Neuronal stem cell (in vitro differentiated cells): ENCODE data around the gene COX4I1.

Experiments
- DNase-seq: peaks from one replicate; pipeline ENCODE4 v3.0.0-alpha.2; 2013; ENCODE audit warnings: low spot score
- H2AFZ ChIP-seq: one replicate; pipeline ENCODE4 v1.6.1; 2013; ENCODE audit warnings: mild to moderate bottlenecking, low read length, inconsistent platforms
- H2AK5ac ChIP-seq: 2 replicates; pipeline ENCODE4 v1.6.1; 2013; ENCODE audit warnings: low read depth, mild to moderate bottlenecking, inconsistent platforms, low read length, moderate library complexity, mixed read lengths
- H2BK120ac ChIP-seq: 2 replicates; pipeline ENCODE4 v1.6.1; 2013; ENCODE audit warnings: low read depth, mild to moderate bottlenecking, inconsistent platforms, low read length, moderate library complexity, mixed read lengths
- H2BK12ac ChIP-seq: one replicate; pipeline ENCODE4 v1.6.1; 2013; ENCODE audit warnings: low read length, inconsistent platforms
- H2BK15ac ChIP-seq: 2 replicates; pipeline ENCODE4 v1.6.1; 2013; ENCODE audit warnings: mild to moderate bottlenecking, low read length, inconsistent platforms, mixed read lengths
- H2BK5ac ChIP-seq: one replicate; pipeline ENCODE4 v1.6.1; 2013; ENCODE audit warnings: inconsistent platforms, mild to moderate bottlenecking, low read length, moderate library complexity
- H3K14ac ChIP-seq: one replicate; pipeline ENCODE4 v1.6.1; 2013; ENCODE audit warnings: low read length, inconsistent platforms
- H3K18ac ChIP-seq: 2 replicates; pipeline ENCODE4 v1.6.1; 2013; ENCODE audit warnings: low read length, inconsistent platforms
- H3K23ac ChIP-seq: 2 replicates; pipeline ENCODE4 v1.6.1; 2013; ENCODE audit warnings: low read depth, mild to moderate bottlenecking, mixed read lengths, low read length, inconsistent platforms; ENCODE audit not compliant: poor library complexity
- H3K27ac ChIP-seq: replicated peaks from 3 replicates; pipeline ENCODE4 v1.5.1; 2013; ENCODE audit warnings: low read length, inconsistent platforms
- H3K27me3 ChIP-seq, 3 experiments: 2 replicates each; pipeline ENCODE4 v1.6.1; 2013; ENCODE audit warnings: low read length in 3 of 3, mild to moderate bottlenecking in 2 of 3, inconsistent platforms in 1 of 3, low read depth in 1 of 3, mixed read lengths in 1 of 3, moderate library complexity in 1 of 3; ENCODE audit not compliant: control insufficient read depth in 3 of 3, insufficient read depth in 3 of 3
- H3K36me3 ChIP-seq, 2 donors: replicated peaks in 1 of 2; 2 replicates each; pipeline ENCODE4 v1.6.1; 2013; ENCODE audit warnings: low read length in 2 of 2; ENCODE audit not compliant: control insufficient read depth in 2 of 2, insufficient read depth in 2 of 2
- H3K4ac ChIP-seq: 2 replicates; pipeline ENCODE4 v1.6.1; 2013; ENCODE audit warnings: inconsistent platforms, mild to moderate bottlenecking, low read length, moderate library complexity
- H3K4me1 ChIP-seq, 2 donors: 1 replicate in 1 of 2; 2 replicates in 1 of 2; pipeline ENCODE4 v1.6.1; 2013; ENCODE audit warnings: low read length in 2 of 2, low read depth in 1 of 2; ENCODE audit not compliant: control insufficient read depth in 2 of 2, insufficient read depth in 1 of 2
- H3K4me2 ChIP-seq: one replicate; pipeline ENCODE4 v1.6.1; 2013; ENCODE audit warnings: mild to moderate bottlenecking, low read length, inconsistent platforms; ENCODE audit not compliant: insufficient read depth, poor library complexity, severe bottlenecking
- H3K4me3 ChIP-seq, 2 donors: 2 replicates each; pipeline ENCODE4 v1.5.1; 2013; ENCODE audit warnings: low read length in 2 of 2, mild to moderate bottlenecking in 2 of 2, inconsistent platforms in 1 of 2, moderate library complexity in 1 of 2
- H3K79me1 ChIP-seq: one replicate; pipeline ENCODE4 v1.6.1; 2013; ENCODE audit warnings: low read depth, mild to moderate bottlenecking, inconsistent platforms, low read length, moderate library complexity
- H3K9ac ChIP-seq: one replicate; pipeline ENCODE4 v1.6.1; 2013; ENCODE audit warnings: mild to moderate bottlenecking, low read depth, low read length, inconsistent platforms; ENCODE audit not compliant: poor library complexity
- H3K9me3 ChIP-seq, 2 donors: replicated peaks in 1 of 2; 2 replicates each; pipeline versions ENCODE3 to v1.6.1; 2013; ENCODE audit warnings: low read length in 2 of 2, mild to moderate bottlenecking in 2 of 2, inconsistent platforms in 1 of 2, low read depth in 1 of 2, mixed read lengths in 1 of 2, moderate library complexity in 1 of 2; ENCODE audit not compliant: control insufficient read depth in 2 of 2, insufficient read depth in 1 of 2
- H4K8ac ChIP-seq: one replicate; pipeline ENCODE4 v1.6.1; 2013; ENCODE audit warnings: low read depth, mild to moderate bottlenecking, inconsistent platforms, low read length, moderate library complexity
- H4K91ac ChIP-seq: one replicate; pipeline ENCODE4 v1.6.1; 2013; ENCODE audit warnings: low read length, low read depth, mild to moderate bottlenecking, inconsistent platforms; ENCODE audit not compliant: poor library complexity
- WGBS, 2 donors: extraction: QIAGEN DNeasy Blood & Tissue Kit; methylation state at CpG; one replicate each; pipeline ENCODE4 v1.1.7; 2013; ENCODE audit warnings: missing lambda C conversion rate in 2 of 2, mixed read lengths in 1 of 2; ENCODE audit not compliant: insufficient read length in 2 of 2, insufficient replicate concordance in 1 of 2; ENCODE audit errors: extremely low coverage in 2 of 2; 5-methylcytosine and 5-hydroxymethylcytosine counted together

COX4I1 gene

DNA sequence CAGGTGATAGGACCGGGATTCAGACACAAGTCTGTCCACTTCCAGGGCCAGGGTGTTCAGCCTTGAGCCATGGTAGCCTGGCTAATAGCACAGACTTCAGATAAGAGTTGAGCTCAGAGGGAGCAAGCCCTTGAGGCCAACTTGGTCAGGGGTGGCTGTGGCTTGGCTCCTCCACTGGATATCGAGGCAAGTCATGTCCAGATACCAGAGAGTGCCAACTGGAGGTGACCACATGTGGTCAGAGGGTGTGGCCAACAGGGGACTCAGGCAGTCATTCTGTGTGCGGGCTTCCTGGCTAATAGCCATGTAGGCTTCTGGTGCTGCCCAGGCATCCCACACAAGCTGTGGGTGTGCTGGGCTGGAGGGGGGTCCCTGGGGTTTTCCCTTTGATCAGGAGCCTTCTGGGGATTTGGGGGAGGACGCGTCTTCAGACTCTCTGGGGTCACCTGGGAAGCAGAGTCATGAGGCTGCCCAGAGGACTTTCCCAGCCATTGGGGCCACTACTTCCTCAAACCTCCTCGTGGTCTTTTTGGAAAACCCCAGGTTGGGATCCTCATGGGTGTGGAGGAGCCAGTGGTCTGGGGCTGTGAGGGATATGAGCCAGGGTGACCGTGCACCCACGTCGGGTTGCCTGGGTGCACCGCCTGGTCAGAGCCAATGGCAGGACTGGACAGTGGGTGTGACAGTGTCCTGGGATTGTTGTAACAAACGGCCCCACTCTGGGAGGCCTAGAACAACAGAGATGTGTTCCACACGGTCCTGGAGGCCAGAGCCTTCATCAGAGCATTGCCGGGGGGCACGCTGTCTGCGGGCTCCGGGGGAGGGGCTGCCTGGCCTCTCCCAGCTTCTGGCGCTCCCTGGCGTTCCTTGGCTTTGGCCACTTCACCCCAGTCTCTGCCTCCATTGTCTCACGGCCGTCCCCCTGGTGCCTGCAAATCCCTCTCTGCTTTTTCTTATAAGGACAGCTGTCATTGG, 25.0 kb downstream of the COX4I1 start:
- H3K4me1 ChIP-seq: peaks cover 0 to 3% of the 10 kb centered on the region in 2 donors
- H3K18ac ChIP-seq: no peak overlapping the region
- peak overlapping the region; percentile 38 for H3K23ac ChIP-seq
- no CpG with 5 or more reads among the region's 20 CpGs for WGBS, 2 donors
- no peak overlapping the region for H3K4me2 ChIP-seq
- H3K9ac ChIP-seq: no peak overlapping the region
- H3K27me3 ChIP-seq: peaks cover 0 to 15% (median 15%) of the 10 kb centered on the region in 3 experiments
- H3K27ac ChIP-seq: no peak overlapping the region
- H3K14ac ChIP-seq: no peak overlapping the region
- peaks cover 0 to 5% of the 10 kb centered on the region in 2 donors for H3K9me3 ChIP-seq
- no peak overlapping the region for H4K91ac ChIP-seq
- no peak overlapping the region for H3K4me3 ChIP-seq
- H2BK12ac ChIP-seq: no peak overlapping the region
- no peak overlapping the region for H2AFZ ChIP-seq
- H2BK120ac ChIP-seq: no peak overlapping the region
- peak overlapping the region; percentile 45 for H2BK5ac ChIP-seq
- no peak overlapping the region for H4K8ac ChIP-seq
- H2AK5ac ChIP-seq: peak overlapping the region; percentile 35
- H2BK15ac ChIP-seq: no peak overlapping the region
- peaks cover 2% of the 10 kb centered on the region for H3K79me1 ChIP-seq
- H3K36me3 ChIP-seq: no peaks in the 10 kb centered on the region
- no peak for DNase-seq
- no peak overlapping the region for H3K4ac ChIP-seq

DNA sequence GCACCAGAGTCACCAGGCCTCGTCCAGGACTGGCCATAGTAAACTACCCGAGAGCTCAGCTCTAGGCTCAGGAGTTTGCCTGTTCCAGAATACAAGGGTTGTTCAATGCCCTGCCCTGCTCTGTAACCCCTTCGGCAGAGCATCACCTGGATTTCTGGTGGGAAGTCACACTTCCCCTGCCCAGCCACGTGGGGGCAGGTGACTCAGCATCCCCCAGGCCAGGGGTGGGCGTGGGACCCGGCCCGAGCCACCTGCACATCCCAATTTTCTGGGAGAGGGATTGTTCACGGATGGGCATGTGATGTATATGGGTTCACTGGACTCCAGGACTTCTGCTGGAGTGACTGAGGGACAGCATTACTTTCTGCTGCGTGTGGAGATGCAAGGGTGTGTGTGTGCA, 25.8 kb downstream of the COX4I1 start:
- H2BK120ac ChIP-seq: no peak overlapping the region
- WGBS, 2 donors: no CpG with 5 or more reads among the region's 9 CpGs
- H2BK5ac ChIP-seq: no peak overlapping the region
- no peak overlapping the region for H4K8ac ChIP-seq
- H2AK5ac ChIP-seq: no peak overlapping the region
- peak overlapping the region; percentile 32 for H3K18ac ChIP-seq
- no peaks in the 10 kb centered on the region for H3K36me3 ChIP-seq
- no peak overlapping the region for H3K4me2 ChIP-seq
- no peak overlapping the region for H3K27ac ChIP-seq
- H3K23ac ChIP-seq: no peak overlapping the region
- H3K9me3 ChIP-seq: peaks cover 0 to 5% of the 10 kb centered on the region in 2 donors
- H3K14ac ChIP-seq: no peak overlapping the region
- no peak overlapping the region for H4K91ac ChIP-seq
- peaks cover 0 to 9% (median 6%) of the 10 kb centered on the region in 3 experiments for H3K27me3 ChIP-seq
- H3K9ac ChIP-seq: no peak overlapping the region
- H3K4ac ChIP-seq: no peak overlapping the region
- H2AFZ ChIP-seq: no peak overlapping the region
- no peak overlapping the region for H3K4me3 ChIP-seq
- H3K4me1 ChIP-seq: peaks cover 0 to 3% of the 10 kb centered on the region in 2 donors
- DNase-seq: no peak
- peaks cover 2% of the 10 kb centered on the region for H3K79me1 ChIP-seq
- H2BK15ac ChIP-seq: no peak overlapping the region
- H2BK12ac ChIP-seq: no peak overlapping the region

DNA sequence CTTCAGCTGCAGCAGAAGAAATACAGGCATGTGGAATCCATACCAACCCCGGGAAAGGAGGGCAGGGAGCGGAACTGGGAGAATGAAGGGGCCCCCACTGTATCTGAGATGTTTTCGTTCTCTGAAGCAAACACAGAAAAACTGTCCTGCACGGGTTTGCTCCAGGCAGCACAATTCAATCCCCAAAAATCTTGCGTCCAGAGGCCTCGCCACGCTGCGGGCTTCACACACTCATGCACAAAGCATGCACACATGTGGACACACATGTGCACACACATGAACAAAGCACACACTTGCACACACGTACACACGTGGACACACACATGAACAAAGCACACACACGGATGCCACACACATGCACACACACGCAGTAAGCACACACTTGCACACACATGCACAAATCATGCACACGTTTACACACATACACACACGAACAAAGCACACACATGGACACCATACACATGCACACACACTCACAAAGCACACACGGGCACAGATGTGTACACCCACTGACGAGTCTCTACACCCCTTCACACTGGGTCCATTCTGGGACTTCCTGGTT, 27.3 kb downstream of the COX4I1 start:
- WGBS, 2 donors: no CpG with 5 or more reads among the region's 16 CpGs
- H3K9me3 ChIP-seq: peaks cover 0 to 5% of the 10 kb centered on the region in 2 donors
- no peak overlapping the region for H3K4ac ChIP-seq
- no peak overlapping the region for H2BK120ac ChIP-seq
- peaks cover 0 to 6% (median 2%) of the 10 kb centered on the region in 3 experiments for H3K27me3 ChIP-seq
- peak overlapping the region; percentile 68 for H3K18ac ChIP-seq
- peaks cover 2% of the 10 kb centered on the region for H3K79me1 ChIP-seq
- no peak overlapping the region for H2BK5ac ChIP-seq
- H3K23ac ChIP-seq: peak overlapping the region; percentile 98
- no peak overlapping the region for H2AFZ ChIP-seq
- DNase-seq: no peak
- no peak overlapping the region for H2AK5ac ChIP-seq
- H3K4me3 ChIP-seq: peak overlapping the region in 1 of 2 donors; percentile 4
- no peak overlapping the region for H4K8ac ChIP-seq
- H3K4me1 ChIP-seq: peaks cover 0 to 3% of the 10 kb centered on the region in 2 donors
- no peak overlapping the region for H2BK15ac ChIP-seq
- H3K27ac ChIP-seq: no peak overlapping the region
- peak overlapping the region; percentile 35 for H2BK12ac ChIP-seq
- H3K4me2 ChIP-seq: no peak overlapping the region
- peak overlapping the region; percentile 90 for H4K91ac ChIP-seq
- no peaks in the 10 kb centered on the region for H3K36me3 ChIP-seq
- H3K9ac ChIP-seq: peak overlapping the region; percentile 79
- H3K14ac ChIP-seq: peak overlapping the region; percentile 59

DNA sequence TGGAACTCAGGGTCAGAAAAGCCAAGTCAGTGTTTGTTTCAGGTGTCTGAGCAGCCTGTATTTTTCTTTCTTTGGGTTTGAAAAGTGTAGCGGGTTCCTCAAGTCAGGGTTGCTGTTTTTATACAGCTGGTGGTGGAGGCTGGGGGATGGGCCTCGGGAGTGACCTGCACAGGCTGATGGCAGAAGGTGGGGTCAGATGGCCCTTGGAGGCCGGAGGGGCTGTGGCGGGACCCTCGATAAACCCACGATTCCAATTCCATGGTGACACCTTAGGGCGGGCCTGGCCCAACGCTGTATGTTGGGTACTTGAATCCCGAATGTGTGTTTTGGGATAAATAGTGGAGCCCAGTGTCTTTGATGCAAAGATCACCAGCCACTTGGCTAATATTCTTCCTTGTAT, 28.7 kb downstream of the COX4I1 start:
- Histone ChIP-seq H2BK5ac (no peak overlapping the region), H2AFZ (no peak overlapping the region), H3K9me3 (peaks cover 0 to 7% of the 10 kb centered on the region in 2 donors), H3K23ac (no peak overlapping the region), H3K36me3 (no peaks in the 10 kb centered on the region), H3K79me1 (peaks cover 2% of the 10 kb centered on the region), H3K4ac (no peak overlapping the region), H3K9ac (no peak overlapping the region), H2BK120ac (no peak overlapping the region), H3K4me1 (peaks cover 0 to 3% of the 10 kb centered on the region in 2 donors), H2BK15ac (no peak overlapping the region), H3K4me2 (no peak overlapping the region), H2AK5ac (no peak overlapping the region), H3K27ac (no peak overlapping the region), H2BK12ac (no peak overlapping the region), H3K27me3 (peaks cover 0 to 6% (median 2%) of the 10 kb centered on the region in 3 experiments), H3K18ac (no peak overlapping the region), H3K4me3 (no peak overlapping the region), H4K91ac (no peak overlapping the region), H4K8ac (no peak overlapping the region), H3K14ac (no peak overlapping the region)
- no CpG with 5 or more reads among the region's 9 CpGs for WGBS, 2 donors
- no peak for DNase-seq
